ENCODE results near the gene SOBP.

SOBP gene

DNA sequence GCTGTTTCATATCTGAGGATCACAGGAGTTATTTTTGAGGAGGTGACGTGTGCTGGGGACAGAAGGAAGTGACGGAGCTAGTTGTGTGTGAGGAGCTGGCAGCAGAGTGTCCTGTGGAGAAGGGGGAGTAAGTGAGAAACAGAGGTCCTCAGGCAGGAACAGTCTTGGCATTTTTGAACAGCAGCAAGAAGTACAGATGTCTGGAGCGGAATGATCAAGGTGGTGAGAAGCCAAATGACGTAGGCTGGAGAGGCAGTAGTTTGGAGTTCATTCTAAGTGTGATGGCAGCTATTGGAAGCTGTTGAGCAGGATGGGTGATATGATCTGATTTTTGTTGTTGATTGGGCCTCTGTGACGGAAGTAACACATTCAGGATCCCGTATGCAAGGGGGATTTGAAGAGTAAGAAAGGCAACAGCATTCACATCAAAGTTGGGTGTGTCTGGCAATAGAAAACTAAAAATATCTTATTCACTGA lies 52.3 kb downstream of the SOBP start:
- TF ChIP-seq CTCF (IDR thresholded peaks at IDR 0.05; ENCODE audit: insufficient read depth, low read depth, low read length, missing control alignments): no peak
- DNase-seq (ENCODE audit: low read depth): no peak
- H3K4me3 ChIP-seq (ENCODE audit: low read length): no peak overlapping the region

DNA sequence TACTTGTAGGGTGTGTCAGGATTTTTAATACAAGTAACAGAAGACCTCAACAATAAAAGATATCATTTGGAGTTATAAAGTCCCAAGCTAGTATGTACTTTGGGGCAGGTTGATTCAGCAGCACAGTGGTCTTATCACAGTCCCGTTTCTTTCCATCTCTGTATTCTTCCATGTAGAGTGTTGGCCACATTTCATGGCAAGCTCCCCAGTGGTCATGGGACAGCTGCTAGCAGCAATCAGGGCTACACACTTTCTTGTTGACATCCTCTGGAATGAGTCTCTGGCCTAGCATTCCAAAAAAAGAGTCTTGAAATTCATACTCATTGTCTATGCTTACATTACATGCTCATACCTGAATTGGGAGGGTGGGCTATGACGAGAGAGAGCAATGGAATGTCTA lies 53.2 kb downstream of the SOBP start:
- no peak for TF ChIP-seq CTCF (IDR thresholded peaks at IDR 0.05; ENCODE audit: insufficient read depth, low read depth, low read length, missing control alignments)
- DNase-seq (ENCODE audit: low read depth): no peak
- H3K4me3 ChIP-seq (ENCODE audit: low read length): no peak overlapping the region

DNA sequence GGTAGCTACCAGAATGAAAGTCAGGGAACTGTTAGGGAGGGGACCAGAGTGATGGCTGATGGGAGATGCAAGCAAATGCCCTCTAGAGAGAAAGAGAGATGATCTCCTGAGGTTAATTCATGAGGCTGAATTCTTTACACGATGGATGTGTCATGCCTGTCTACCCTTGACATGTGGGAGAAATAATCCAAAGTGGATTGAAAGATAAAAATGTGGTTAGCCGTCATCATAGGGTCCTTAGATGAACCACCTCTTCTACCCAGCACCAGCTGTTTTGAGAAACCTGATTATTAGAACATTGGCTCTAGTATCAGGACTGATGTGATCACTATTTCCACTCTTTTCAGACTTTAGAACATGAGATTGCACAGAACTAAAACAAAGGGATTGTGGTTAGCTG lies 53.6 kb downstream of the SOBP start:
- no peak overlapping the region for H3K4me3 ChIP-seq (ENCODE audit: low read length)
- TF ChIP-seq CTCF (IDR thresholded peaks at IDR 0.05; ENCODE audit: insufficient read depth, low read depth, low read length, missing control alignments): no peak
- DNase-seq (ENCODE audit: low read depth): no peak

GRCh38 chr6:107545763-107546162 lies 55.8 kb downstream of the SOBP start:
- no peak overlapping the region for H3K4me3 ChIP-seq (ENCODE audit: low read length)
- TF ChIP-seq CTCF (IDR thresholded peaks at IDR 0.05; ENCODE audit: insufficient read depth, low read depth, low read length, missing control alignments): no peak
- no peak for DNase-seq (ENCODE audit: low read depth)

GRCh38 chr6:107546691-107547450 lies 57.0 kb downstream of the SOBP start:
- no peak for DNase-seq (ENCODE audit: low read depth)

GRCh38 chr6:107547451-107547840 lies 57.5 kb downstream of the SOBP start:
- TF ChIP-seq CTCF (IDR thresholded peaks at IDR 0.05; ENCODE audit: insufficient read depth, low read depth, low read length, missing control alignments): no peak
- H3K4me3 ChIP-seq (ENCODE audit: low read length): no peak overlapping the region
- DNase-seq (ENCODE audit: low read depth): no peak

More at GRCh38 chr6:107546691-107547450, 57.0 kb downstream of the SOBP start:
- no peak overlapping the region for H3K4me3 ChIP-seq (ENCODE audit: low read length)
- no peak for TF ChIP-seq CTCF (IDR thresholded peaks at IDR 0.05; ENCODE audit: insufficient read depth, low read depth, low read length, missing control alignments)

Data from epithelial cell of esophagus (primary cell).